D341Med (cell line): ENCODE results near the gene FGF3.

Experiments
- DNase-seq: peaks from one replicate; pipeline ENCODE4 v3.0.0; 2012; ENCODE audit warnings: low spot score

The FGF3 gene

DNA sequence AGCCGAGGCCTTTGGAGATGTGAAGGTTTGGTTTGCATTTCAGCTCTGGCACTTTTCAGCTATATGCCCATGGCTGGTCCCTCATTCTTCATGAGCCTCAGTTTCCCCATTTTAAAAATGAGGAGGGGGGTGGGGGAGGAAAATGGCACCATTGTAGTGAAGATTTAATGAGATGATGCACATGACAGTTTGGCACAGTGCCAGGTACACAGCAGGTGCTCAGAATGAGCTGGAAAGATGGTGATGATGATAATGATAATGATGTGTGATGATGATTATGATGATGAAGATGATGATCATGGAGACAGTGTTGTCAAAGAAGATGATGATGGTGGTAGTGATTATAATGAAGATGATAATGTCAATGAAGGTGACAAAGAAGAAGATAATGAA lies 24.3 kb upstream of the FGF3 start:
- no peak for DNase-seq

- DNase-seq, result peak; percentile 10
Observed at GRCh38 chr11:69842746-69843528, 23.7 kb upstream of the FGF3 start.

GRCh38 chr11:69841859-69842698 lies 22.9 kb upstream of the FGF3 start:
- peak; percentile 18 for DNase-seq

DNA sequence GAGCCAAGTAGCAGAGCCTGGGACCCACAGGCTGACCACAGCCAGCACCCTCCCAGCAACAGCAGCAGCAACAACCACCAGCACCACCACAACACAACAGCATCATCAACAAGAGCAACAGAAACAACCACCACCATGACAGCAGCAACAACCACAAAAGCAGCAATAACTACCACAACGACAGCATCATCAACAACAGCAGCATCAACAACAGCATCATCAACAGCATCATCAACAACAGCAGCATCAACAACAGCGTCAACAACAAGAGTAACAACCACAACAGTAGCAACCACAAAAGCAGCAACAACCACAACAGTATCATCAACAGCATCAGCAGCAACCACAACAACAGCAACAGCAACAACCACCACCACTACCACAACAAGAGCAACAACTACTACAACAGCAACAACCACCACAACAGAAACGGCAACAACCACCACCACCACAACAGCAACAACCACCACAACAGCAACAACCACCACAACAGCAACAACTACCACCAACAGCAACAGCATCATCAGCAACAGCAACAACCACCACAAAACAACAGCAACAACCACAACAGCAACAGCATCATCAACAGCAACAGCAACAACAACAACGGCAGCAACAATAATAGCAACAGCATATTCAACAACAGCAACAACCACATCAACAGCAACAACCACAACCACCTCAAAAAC lies 22.1 kb upstream of the FGF3 start:
- DNase-seq, result no peak

DNA sequence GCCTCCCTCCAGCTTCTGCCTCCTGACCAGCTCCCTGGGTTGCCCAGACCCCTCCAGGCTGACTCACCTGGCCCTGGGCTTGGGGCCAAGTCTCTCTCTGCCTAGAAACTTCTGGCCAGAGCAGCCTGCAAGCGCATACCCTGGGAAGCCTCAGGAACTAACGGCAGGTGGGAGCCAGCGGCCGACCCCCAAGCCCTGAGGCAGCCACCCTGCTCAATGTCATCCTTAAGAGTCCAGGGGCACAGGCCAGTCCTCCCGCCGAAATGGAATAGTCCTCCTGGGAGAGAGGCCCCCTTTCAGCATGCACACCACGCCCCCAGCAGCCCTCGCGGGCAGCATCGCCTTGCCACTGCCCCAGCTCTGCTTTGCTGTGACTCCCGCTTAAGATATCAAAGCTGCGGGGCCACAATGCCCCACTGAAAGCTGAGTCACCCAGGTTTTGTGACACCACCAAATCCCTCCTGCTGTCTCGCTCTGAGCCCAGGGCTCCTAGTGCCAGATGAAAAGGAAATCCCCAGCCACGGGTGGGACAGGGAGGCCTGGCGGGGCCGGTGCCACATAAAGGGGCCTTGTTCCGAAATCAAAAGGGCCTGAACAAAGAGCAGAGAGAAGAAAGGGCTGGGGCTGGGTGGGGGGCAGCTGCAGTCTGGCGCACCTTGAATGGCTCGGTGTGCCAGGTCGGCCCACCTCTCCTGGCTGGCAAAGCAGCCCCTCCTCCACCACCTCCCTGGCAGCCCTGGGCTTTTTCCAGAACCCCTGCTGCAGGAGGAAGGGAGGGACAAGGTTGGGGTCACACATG lies 21.4 kb upstream of the FGF3 start:
- peak; percentile 16 for DNase-seq

DNA sequence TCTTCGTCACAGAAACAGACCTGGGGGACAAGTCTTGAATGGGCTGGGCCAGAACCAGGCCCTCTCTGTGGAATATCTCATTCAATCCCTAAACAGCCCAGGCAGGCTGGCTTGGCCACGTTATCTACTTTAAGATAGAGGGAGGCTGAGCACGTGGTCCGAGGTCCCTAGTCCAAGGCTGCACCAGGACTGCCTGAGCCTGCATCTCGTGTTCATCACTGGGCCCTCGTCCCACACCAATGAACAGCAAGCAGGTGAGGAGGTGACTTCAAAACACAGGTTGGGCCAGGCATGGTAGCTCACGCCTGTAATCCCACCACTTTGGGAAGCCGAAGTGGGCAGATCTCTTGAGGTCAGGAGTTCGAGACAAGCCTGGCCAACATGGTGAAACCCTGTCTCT lies 20.3 kb upstream of the FGF3 start:
- peak; percentile 9 for DNase-seq

GRCh38 chr11:69837791-69838190 lies 18.6 kb upstream of the FGF3 start:
- DNase-seq, result peak; percentile 8

GRCh38 chr11:69836401-69836800 lies 17.2 kb upstream of the FGF3 start:
- DNase-seq, result peak; percentile 8

DNA sequence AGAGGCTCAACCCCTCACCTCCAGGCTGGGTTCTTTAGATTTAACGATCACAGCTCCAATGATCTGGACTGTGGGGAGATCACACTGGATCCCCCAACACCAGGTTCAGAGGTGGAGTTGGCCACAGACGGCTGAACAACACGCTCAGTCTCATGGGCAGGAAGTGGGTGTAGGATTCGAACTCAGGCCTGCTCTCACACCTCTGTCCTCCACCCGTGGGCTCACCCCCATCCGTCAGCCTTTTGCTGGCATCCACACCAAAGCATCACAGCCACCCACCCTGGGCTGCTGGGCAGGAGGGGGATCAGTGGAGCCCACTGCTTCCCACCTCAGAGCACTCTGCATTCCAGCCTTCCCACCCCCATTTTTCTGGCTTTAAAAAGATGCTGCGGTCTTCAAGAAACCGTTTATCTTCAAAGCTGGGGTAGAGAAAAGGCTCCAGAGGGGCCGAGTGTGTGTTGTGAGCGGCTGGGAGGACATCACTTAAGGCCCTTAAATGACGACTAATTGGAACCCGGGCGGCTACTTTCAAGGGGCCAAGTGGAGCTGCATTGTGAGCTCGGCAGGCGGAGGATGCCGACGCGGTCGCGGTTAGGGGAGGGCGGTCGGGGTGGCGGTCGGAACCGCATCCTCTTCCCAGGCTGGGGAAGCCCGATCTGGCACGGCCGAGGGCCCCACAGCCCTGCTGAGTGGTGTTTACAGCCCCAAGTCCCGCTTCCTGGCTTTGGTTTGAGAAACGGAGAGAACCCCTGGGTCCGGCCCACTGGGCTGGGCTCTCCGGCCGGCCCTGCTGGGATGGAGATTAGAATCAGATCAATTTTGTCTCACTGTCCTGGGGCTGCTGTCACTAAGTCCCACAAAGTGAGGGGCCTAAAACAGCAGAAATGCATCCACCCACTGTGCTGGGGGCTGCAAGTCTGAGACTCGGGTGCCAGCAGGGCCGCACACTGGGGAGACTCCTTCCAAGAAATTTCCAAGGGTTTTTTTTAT lies 15.9 kb upstream of the FGF3 start:
- DNase-seq, result peak; percentile 10

- DNase-seq, result no peak
Observed at GRCh38 chr11:69834251-69834650, 15.0 kb upstream of the FGF3 start.

DNA sequence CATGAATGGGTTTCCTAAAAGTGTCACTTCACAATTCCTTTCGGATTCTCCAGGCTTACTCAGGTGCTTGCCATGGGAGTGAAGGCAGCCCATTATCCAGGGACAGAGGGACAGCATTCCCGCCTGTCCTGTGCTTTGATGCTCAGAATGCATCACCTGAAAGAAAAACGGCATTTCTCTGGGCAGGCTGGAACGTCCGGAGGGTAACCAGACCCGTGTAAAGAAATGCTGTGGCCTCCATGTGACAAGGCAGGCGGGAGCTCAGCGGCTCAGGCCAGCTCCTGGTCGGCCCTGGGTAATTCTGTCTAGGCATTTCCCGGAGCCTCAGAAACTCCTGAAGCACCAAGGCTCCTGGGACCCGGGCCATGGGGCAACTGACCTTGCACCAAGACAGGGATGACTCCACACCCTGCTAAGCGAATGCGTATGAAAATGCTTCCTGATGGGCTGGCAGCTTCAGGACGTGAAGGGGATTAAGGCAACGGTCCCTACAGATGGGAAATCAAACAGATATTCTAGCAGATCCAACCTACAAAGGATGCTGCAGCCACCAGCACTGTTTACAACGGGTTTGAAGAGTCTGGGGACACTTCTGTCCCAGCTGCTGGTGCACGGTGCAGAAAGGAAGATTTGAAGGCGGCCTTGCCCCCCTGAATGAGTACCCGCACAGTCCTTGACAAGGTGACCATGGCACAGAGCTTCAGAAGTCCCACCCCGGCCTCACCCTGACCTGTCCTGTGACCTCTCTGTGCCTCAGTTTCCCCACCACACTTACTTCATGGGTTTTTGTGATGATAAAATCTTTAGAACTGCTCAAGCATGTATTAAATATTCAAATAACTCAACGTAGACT lies 13.6 kb upstream of the FGF3 start:
- peak; percentile 16 for DNase-seq

DNA sequence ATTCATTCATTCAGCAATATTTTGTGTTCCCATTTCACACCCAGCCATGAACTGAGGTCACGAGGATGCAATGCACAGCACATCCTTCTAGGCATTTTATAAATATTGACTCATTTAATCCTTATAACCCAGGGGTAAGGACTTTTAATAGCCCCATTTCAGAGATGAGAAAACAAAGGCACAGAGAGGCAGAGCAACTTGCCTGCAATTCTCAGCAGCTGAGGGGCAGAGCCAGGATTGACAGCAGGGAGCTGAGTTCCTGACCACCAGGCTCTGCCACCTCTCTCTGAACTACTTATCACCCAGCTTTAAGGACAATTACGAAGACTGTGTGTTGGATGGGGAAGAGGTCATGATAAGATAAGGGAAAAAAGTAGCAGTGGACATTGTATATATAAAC lies 12.8 kb upstream of the FGF3 start:
- no peak for DNase-seq

- DNase-seq, result no peak
Observed at GRCh38 chr11:69830086-69830485, 10.9 kb upstream of the FGF3 start.

- no peak for DNase-seq
Observed at GRCh38 chr11:69828971-69829344, 9.7 kb upstream of the FGF3 start.

DNA sequence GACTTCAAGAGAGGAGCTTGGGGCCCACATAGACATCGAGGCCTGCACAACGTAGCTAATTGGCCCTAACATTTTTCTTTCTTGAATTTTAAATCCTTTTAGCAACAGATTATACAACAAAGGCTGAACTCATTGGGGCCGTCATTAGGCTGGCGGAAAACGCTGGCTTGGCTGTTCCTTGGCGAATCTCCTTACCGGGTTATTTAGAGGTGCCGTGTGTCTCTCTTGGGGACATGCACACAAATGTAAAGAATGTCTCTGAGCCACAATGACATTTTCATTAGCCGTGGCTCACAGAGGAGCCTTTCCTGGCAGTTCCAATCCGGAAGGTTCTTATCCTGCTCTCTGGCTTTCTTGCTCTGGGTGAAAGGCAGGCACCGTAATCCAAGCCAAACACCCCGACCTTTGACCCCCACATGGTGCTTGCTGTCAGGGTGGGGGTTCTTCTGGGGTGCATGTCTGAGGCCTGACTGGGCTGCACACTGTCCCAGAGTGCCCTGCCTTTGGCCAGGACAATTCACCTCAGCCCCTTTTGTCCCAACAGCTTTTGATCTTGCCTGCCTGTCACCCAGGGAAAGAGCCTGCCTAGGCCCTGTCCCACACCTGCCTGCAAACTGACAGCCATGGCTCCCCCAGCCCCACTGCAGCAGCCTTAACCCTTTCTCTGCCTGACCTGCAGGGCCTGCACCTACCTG lies 9.2 kb upstream of the FGF3 start:
- DNase-seq, result no peak

- no peak for DNase-seq
Observed at GRCh38 chr11:69826773-69827172, 7.6 kb upstream of the FGF3 start.

DNA sequence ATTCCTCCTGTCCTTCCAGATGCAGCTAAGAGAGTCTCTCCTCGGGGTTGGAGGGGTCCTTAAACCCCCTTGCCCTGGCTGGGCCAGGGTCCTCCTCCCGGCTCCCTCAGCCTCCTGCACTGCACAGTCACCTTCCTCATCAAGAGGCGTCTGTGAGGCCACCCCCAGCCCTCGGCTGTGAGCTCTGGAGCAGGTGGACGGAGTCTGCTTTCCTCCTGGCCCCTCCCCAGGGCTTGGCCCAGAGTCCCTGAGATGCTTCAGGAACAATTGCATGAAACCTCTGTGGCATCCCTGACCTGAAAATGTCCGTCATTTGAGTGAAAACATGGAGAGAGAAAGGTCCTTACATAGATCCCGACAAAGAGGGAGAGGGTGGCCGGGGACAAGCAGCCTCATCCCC lies 6.7 kb upstream of the FGF3 start:
- DNase-seq, result no peak

DNA sequence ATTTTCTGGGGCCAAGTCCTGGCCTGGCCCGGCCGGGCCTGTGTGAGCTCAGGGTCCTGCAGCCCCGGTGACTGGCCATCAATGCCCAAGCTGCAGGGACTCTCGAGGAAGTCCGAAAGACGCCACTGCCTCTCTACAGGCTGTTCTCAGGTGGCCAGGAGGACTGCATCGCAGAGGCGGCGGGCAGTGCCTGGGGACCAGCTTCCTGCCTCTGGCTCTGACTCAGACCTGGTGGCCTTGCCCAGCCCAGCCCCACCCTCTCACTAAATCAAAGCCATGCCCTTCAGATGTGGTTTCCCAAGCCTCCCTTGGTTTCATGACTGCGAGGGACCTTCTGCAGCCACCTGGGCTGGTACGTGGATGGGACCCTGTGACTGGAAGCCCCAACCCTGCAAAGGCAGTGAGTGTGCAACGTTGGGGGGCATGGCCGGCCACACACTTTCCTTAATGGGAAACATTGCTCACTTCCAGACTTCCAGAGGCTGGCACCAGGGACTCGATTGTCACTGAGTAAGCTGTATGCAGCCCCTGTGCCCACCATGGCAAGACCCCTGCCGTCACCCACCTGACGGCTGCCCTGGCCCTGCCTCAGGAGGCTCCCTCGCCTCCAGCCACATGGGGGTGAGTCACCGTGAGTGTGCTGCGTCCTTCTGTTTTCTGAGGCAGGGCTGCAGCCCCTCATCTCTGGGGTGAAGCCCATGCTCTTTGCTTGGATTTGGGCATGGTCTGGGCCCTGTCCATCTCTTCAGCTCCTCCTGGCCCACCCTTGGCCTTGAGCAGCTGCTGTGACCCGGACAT lies 6.0 kb upstream of the FGF3 start:
- no peak for DNase-seq
